Gastrocnemius medialis (tissue), 4 donors: ENCODE data around the gene ZBTB17. TPM values are rescaled to one million over a fixed set of nuclear protein-coding genes. Genes with fewer than 3 reads are reported as not detected.
"Not testable (repeated sequence)": the region's sequence is repeated elsewhere in the genome, so short reads cannot be mapped to it uniquely, and the experiment has no call there.

Source experiments
- ATAC-seq, 2 donors: fragments of 150-250 bp; one replicate each; pipeline ENCODE4 v1.9.1; 2016
- DNase-seq, 2 donors: peaks; one replicate each; pipeline ENCODE4 v3.0.0-alpha.2; 2019
- H3K27ac ChIP-seq, 4 donors: fragments of 200-600 bp; sonication (generic); 1 replicate in 1 of 4; 2 replicates in 3 of 4; pipeline ENCODE4 v1.5.1; 2016 to 2018; ENCODE audit warnings: mild to moderate bottlenecking in 2 of 4, moderate library complexity in 1 of 4
- H3K27me3 ChIP-seq, 3 donors: fragments of 200-600 bp; sonication (generic) in 2 of 3; 1 replicate in 1 of 3; 2 replicates in 2 of 3; pipeline versions ENCODE4 v1.5.1 to v1.6.0; 2016 to 2019; ENCODE audit warnings: mild to moderate bottlenecking in 1 of 3, moderate library complexity in 1 of 3
- H3K36me3 ChIP-seq, 2 donors: fragments of 200-600 bp; sonication (generic) in 1 of 2; one replicate each; pipeline ENCODE4 v1.5.1; 2017 to 2018
- H3K4me1 ChIP-seq, 2 donors: fragments of 200-600 bp; sonication (generic) in 1 of 2; one replicate each; pipeline ENCODE4 v1.5.1; 2016 to 2017; ENCODE audit warnings: mild to moderate bottlenecking in 2 of 2
- H3K4me3 ChIP-seq, 4 donors: fragments of 200-600 bp; sonication (generic) in 3 of 4; 1 replicate in 1 of 4; 2 replicates in 3 of 4; pipeline ENCODE4 v1.5.1; 2016 to 2019; ENCODE audit warnings: mild to moderate bottlenecking in 2 of 4
- H3K9me3 ChIP-seq, 3 donors: fragments of 200-600 bp; sonication (generic) in 2 of 3; 1 replicate in 1 of 3; 2 replicates in 2 of 3; pipeline ENCODE4 v1.5.1; 2016 to 2019
- CTCF ChIP-seq, 5 experiments: fragments of 450-650 bp in 3 of 5; fragments of 200-600 bp in 2 of 5; sonication (generic) in 2 of 5; IDR thresholded peaks in 4 of 5; conservative IDR thresholded peaks in 1 of 5; 1 replicate in 4 of 5; 2 replicates in 1 of 5; pipeline ENCODE4 v1.5.1; 2016 to 2019; ENCODE audit warnings: antibody characterized with exemption in 5 of 5, mild to moderate bottlenecking in 3 of 5, moderate library complexity in 3 of 5
- POLR2A ChIP-seq, 2 donors: fragments of 450-650 bp; IDR thresholded peaks; one replicate each; pipeline ENCODE4 v1.6.1; 2017; ENCODE audit warnings: antibody characterized with exemption in 2 of 2, mild to moderate bottlenecking in 2 of 2, moderate library complexity in 2 of 2
- in situ Hi-C, 4 donors: fragments of 200-750 bp; cut with MboI; loops; one replicate each; pipeline versions ENCODE4 v1.15.0 to v1.8.0; 2017; ENCODE audit warnings: low sequenced_read_pairs in 4 of 4
- intact Hi-C: fragments of 100-400 bp; cut with DNase I; formaldehyde crosslinking; loops from one replicate; pipeline ENCODE4 v1.15.1; 2023; ENCODE audit warnings: low total_unique reads
- total RNA-seq, 4 donors: library from RNA; depleted of rRNA; stranded (reverse); fragments of >200 nt; gene quantifications; one replicate each; pipeline versions ENCODE4 v1.1.0 to v1.2.3, GENCODE V29; 2016

Gene ZBTB17
- total RNA-seq, 4 donors from 2014 or later, result 25.9 to 44.1 (median 31.5) TPM

GRCh38 chr1:15918962-15919715 is 56.8 kb downstream of the ZBTB17 start:
- no peaks in the 10 kb centered on the region for H3K9me3 ChIP-seq
- H3K36me3 ChIP-seq, result peaks cover 3 to 75% of the 10 kb centered on the region in 2 donors
- H3K4me3 ChIP-seq, result no peak overlapping the region
- no peaks in the 10 kb centered on the region for H3K27me3 ChIP-seq
- TF ChIP-seq CTCF (IDR thresholded peaks at IDR 0.05 in 4 of 5, conservative IDR thresholded peaks at IDR 0.05 in 1 of 5) (no peak), POLR2A (IDR thresholded peaks at IDR 0.05) (no peak)
- H3K27ac ChIP-seq, result no peak overlapping the region
- DNase-seq (no peak), ATAC-seq (no peak)
- peaks cover 5 to 9% of the 10 kb centered on the region in 2 donors for H3K4me1 ChIP-seq
- intact Hi-C loops, result no loop called here
- in situ Hi-C loops, result no loop called here

GRCh38 chr1:15916916-15917315 is 59.0 kb downstream of the ZBTB17 start:
- no peak for ATAC-seq
- H3K27ac ChIP-seq, result peak overlapping the region; percentile 42 to 65 (median 58)
- in situ Hi-C loops, result no loop called here

GRCh38 chr1:15916417-15916816 is 59.5 kb downstream of the ZBTB17 start:
- Histone ChIP-seq H3K27me3 (no peaks in the 10 kb centered on the region), H3K4me3 (no peak overlapping the region), H3K4me1 (peaks cover 5 to 9% of the 10 kb centered on the region in 2 donors), H3K9me3 (no peaks in the 10 kb centered on the region), H3K36me3 (peaks cover 2 to 72% of the 10 kb centered on the region in 2 donors), H3K27ac (peak overlapping the region; percentile 42 to 65 (median 58))
- ATAC-seq, result no peak
- intact Hi-C loops, result no loop called here
- no peak for DNase-seq
- in situ Hi-C loops, result no loop called here
- TF ChIP-seq POLR2A (IDR thresholded peaks at IDR 0.05) (no peak), CTCF (IDR thresholded peaks at IDR 0.05 in 4 of 5, conservative IDR thresholded peaks at IDR 0.05 in 1 of 5) (no peak)

More at GRCh38 chr1:15916916-15917315, 59.0 kb downstream of the ZBTB17 start:
- intact Hi-C loops, result no loop called here
- Histone ChIP-seq H3K4me3 (no peak overlapping the region), H3K9me3 (no peaks in the 10 kb centered on the region), H3K4me1 (peaks cover 5 to 9% of the 10 kb centered on the region in 2 donors), H3K36me3 (peaks cover 3 to 72% of the 10 kb centered on the region in 2 donors), H3K27me3 (no peaks in the 10 kb centered on the region)
- DNase-seq, result no peak
- TF ChIP-seq POLR2A (IDR thresholded peaks at IDR 0.05) (no peak), CTCF (IDR thresholded peaks at IDR 0.05 in 4 of 5, conservative IDR thresholded peaks at IDR 0.05 in 1 of 5) (no peak)

- Histone ChIP-seq H3K9me3 (no peaks in the 10 kb centered on the region), H3K27me3 (no peaks in the 10 kb centered on the region), H3K4me3 (no peak overlapping the region), H3K36me3 (peaks cover 0 to 72% of the 10 kb centered on the region in 2 donors), H3K27ac (peak overlapping the region; percentile 42 to 65 (median 58)), H3K4me1 (peaks cover 5 to 9% of the 10 kb centered on the region in 2 donors)
- intact Hi-C loops, result no loop called here
- ATAC-seq (no peak), DNase-seq (no peak)
- in situ Hi-C loops, result no loop called here
- TF ChIP-seq POLR2A (IDR thresholded peaks at IDR 0.05) (no peak), CTCF (IDR thresholded peaks at IDR 0.05 in 4 of 5, conservative IDR thresholded peaks at IDR 0.05 in 1 of 5) (no peak)
These were observed 59.9 kb downstream of the ZBTB17 start for GRCh38 chr1:15915991-15916390.

- H3K36me3 ChIP-seq, result peaks cover 0 to 65% of the 10 kb centered on the region in 2 donors
- H3K4me1 ChIP-seq, in situ Hi-C loops: not testable (repeated sequence)
These were observed 62.3 kb downstream of the ZBTB17 start for GRCh38 chr1:15913607-15914006.

More at GRCh38 chr1:15913607-15914006, 62.3 kb downstream of the ZBTB17 start:
- DNase-seq, ATAC-seq, H3K4me3 ChIP-seq, H3K27ac ChIP-seq, H3K27me3 ChIP-seq, H3K9me3 ChIP-seq: not testable (repeated sequence)
- intact Hi-C loops, result loop anchor here (5.0 kb wide), 1 partner anchor 96 kb away; no protein-coding TSS in a partner anchor
